Measurements from ENCODE around the gene SENP2. TPM values are rescaled to one million over a fixed set of nuclear protein-coding genes. Genes with fewer than 3 reads are reported as not detected.

SENP2 gene
- total RNA-seq, 1 experiment from 2014 or later, result 46.4 TPM

Other genes starting within 250 kb of the SENP2 start
- 24.0 and 24.4 TPM in 2 replicates for gene MAP3K13, start 223.2 kb upstream of the SENP2 start, total RNA-seq (2014; rRNA removed)
- gene TMEM41A, start 87.3 kb upstream of the SENP2 start, total RNA-seq (2014; rRNA removed), result 25.3 and 28.5 TPM in 2 replicates
- gene LIPH, start 33.7 kb upstream of the SENP2 start, total RNA-seq (2014; rRNA removed), result 0.35 and 1.0 TPM in 2 replicates
- 81.2 and 105 TPM in 2 replicates for gene IGF2BP2, start 238.7 kb downstream of the SENP2 start, total RNA-seq (2014; rRNA removed)

Data from PC-3 (cell line).